PC-9 (cell line): Measurements from ENCODE around the gene BOD1. TPM values are rescaled to one million over a fixed set of nuclear protein-coding genes. Genes with fewer than 3 reads are reported as not detected.

Experiments
- BruUV-seq: library from RNA; stranded (reverse); fragments of 400-500 nt; replicated peaks from 2 replicates; lab custom pipeline; 2021; lab: Mats Ljungman, UMichigan
- CTCF ChIA-PET: fragments of 300-600 bp; sonication (Branson Sonifier 250); formaldehyde crosslinking; loops from one replicate; lab custom pipeline; 2022; ENCODE audit warnings: antibody characterized with exemption; lab: Charles Lee
- POLR2A ChIA-PET: fragments of 300-600 bp; sonication (Branson Sonifier 250); formaldehyde crosslinking; loops from one replicate; lab custom pipeline; 2022; ENCODE audit warnings: antibody characterized with exemption; ENCODE audit not compliant: unreplicated experiment; lab: Charles Lee
- DNase-seq, 2 experiments: peaks; one replicate each; pipeline versions ENCODE4 v3.0.0 to v3.0.0-alpha.2; 2015 to 2022; ENCODE audit warnings: mixed read lengths in 1 of 2
- H2AFZ ChIP-seq: fragments of 200-600 bp; sonication (generic); 2 replicates; pipeline ENCODE4 v1.8.1; 2017; ENCODE audit warnings: antibody characterized with exemption
- H3F3A ChIP-seq: fragments of 200-600 bp; sonication (generic); 2 replicates; pipeline ENCODE4 v1.8.1; 2017; ENCODE audit warnings: antibody characterized with exemption, mild to moderate bottlenecking, low read depth; ENCODE audit not compliant: insufficient read depth
- H3K27ac ChIP-seq: fragments of 200-600 bp; sonication (generic); 2 replicates; pipeline ENCODE4 v1.6.1; 2016; ENCODE audit warnings: mixed run types
- H3K27me3 ChIP-seq: fragments of 200-600 bp; sonication (generic); 2 replicates; pipeline ENCODE4 v1.6.1; 2016; ENCODE audit warnings: low read depth, mixed run types; ENCODE audit not compliant: insufficient read depth
- H3K36me3 ChIP-seq: fragments of 200-600 bp; sonication (generic); 2 replicates; pipeline ENCODE4 v1.6.1; 2016; ENCODE audit warnings: low read depth, mixed run types
- H3K4me1 ChIP-seq: fragments of 200-600 bp; sonication (generic); replicated peaks from 2 replicates; pipeline ENCODE4 v1.6.1; 2016; ENCODE audit warnings: mixed run types; ENCODE audit not compliant: insufficient read depth
- H3K4me2 ChIP-seq: fragments of 200-600 bp; sonication (generic); 2 replicates; pipeline ENCODE4 v1.6.1; 2017; ENCODE audit warnings: mixed run types
- H3K4me3 ChIP-seq: fragments of 200-600 bp; sonication (generic); 2 replicates; pipeline ENCODE4 v1.6.1; 2016; ENCODE audit warnings: mixed run types
- H3K79me2 ChIP-seq: fragments of 200-600 bp; sonication (generic); 2 replicates; pipeline ENCODE4 v1.6.1; 2017; ENCODE audit warnings: low read depth, mixed run types
- H3K9me2 ChIP-seq: fragments of 200-600 bp; sonication (generic); 2 replicates; pipeline ENCODE4 v1.8.1; 2017; ENCODE audit warnings: mild to moderate bottlenecking; ENCODE audit not compliant: insufficient read depth
- H3K9me3 ChIP-seq: fragments of 200-600 bp; sonication (generic); 2 replicates; pipeline ENCODE4 v1.8.1; 2016; ENCODE audit warnings: low read depth; ENCODE audit not compliant: insufficient read depth
- H4K20me1 ChIP-seq: fragments of 200-600 bp; sonication (generic); 2 replicates; pipeline ENCODE4 v1.8.1; 2017; ENCODE audit not compliant: insufficient read depth
- EZH2 ChIP-seq: fragments of 200-600 bp; sonication (generic); IDR thresholded peaks from 2 replicates; pipeline ENCODE4 v1.8.0; 2017; ENCODE audit warnings: antibody characterized with exemption, low read depth
- intact Hi-C: fragments of 100-400 bp; cut with micrococcal nuclease; formaldehyde crosslinking; loops from one replicate; pipeline ENCODE4 v1.10.0; 2022; ENCODE audit not compliant: unreplicated experiment
- total RNA-seq: library from RNA; stranded (reverse); gene quantifications from 2 replicates; pipeline ENCODE4 v1.2.3, GENCODE V29; 2021
- TF ChIP-seq, protein P1 (sequence below): fragments of 200-600 bp; sonication (generic); conservative IDR thresholded peaks from 2 replicates; pipeline ENCODE4 v1.6.1; 2017; ENCODE audit warnings: mixed run types, antibody characterized with exemption, mild to moderate bottlenecking, moderate library complexity

Gene BOD1
- total RNA-seq, 1 experiment from 2014 or later = 73.2 TPM

DNA sequence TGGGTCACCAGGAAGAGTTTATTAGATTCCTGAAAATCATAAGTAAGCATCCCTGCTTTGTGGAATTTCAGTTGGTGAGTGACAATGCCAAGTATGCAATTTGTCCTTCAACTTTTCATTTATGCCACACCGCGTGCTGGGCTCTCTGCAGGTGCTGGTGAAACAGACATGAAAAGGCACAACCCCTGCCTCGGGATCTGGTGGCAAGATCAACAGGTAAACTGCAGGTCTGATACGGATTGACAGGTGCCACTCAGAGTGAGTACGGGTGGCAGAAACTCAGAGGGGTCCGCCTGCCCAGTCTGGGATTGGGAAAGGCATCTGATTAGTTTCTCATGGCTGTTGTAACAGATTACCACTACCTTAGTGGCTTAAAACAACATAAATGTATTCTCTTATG, 40.5 kb downstream of the BOD1 start:
- Histone ChIP-seq H3K4me2 (no peak overlapping the region), H4K20me1 (no peaks in the 10 kb centered on the region), H2AFZ (no peak overlapping the region), H3K27me3 (no peaks in the 10 kb centered on the region), H3K9me2 (no peaks in the 10 kb centered on the region), H3F3A (no peaks in the 10 kb centered on the region), H3K79me2 (no peaks in the 10 kb centered on the region), H3K27ac (no peak overlapping the region), H3K4me1 (peaks cover 14% of the 10 kb centered on the region), H3K4me3 (no peak overlapping the region), H3K36me3 (no peaks in the 10 kb centered on the region), H3K9me3 (peaks cover 9% of the 10 kb centered on the region)
- ChIA-PET POLR2A (no interaction called here), CTCF (no interaction called here)
- intact Hi-C loops = loop anchor here (10.0 kb wide), 1 partner anchor 411 kb away; no protein-coding TSS in a partner anchor
- BruUV-seq = no TSS peak
- TF ChIP-seq EZH2 = no peak
- TF ChIP-seq, protein P1, sequence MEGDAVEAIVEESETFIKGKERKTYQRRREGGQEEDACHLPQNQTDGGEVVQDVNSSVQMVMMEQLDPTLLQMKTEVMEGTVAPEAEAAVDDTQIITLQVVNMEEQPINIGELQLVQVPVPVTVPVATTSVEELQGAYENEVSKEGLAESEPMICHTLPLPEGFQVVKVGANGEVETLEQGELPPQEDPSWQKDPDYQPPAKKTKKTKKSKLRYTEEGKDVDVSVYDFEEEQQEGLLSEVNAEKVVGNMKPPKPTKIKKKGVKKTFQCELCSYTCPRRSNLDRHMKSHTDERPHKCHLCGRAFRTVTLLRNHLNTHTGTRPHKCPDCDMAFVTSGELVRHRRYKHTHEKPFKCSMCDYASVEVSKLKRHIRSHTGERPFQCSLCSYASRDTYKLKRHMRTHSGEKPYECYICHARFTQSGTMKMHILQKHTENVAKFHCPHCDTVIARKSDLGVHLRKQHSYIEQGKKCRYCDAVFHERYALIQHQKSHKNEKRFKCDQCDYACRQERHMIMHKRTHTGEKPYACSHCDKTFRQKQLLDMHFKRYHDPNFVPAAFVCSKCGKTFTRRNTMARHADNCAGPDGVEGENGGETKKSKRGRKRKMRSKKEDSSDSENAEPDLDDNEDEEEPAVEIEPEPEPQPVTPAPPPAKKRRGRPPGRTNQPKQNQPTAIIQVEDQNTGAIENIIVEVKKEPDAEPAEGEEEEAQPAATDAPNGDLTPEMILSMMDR = no peak
- DNase-seq = no peak

DNA sequence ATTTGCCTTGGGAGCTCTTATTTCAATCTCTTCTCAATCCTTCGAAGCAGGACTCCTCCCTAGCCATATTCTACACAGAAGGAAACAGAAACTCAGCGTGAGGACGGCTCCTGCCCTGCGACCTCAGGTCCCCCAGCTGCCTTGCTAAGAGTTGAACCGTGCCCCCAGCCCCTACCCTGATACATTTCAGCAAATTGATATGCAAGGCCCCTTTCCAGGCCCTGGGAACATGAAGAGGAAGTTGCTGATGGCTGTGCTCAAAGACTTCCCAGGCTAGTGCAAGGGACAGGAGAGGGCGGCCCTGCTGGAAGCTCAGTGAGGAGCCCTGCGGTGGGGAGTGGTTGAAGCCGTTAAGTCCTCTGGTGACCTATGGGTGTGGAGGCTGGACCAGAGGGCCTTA, 41.5 kb downstream of the BOD1 start:
- Histone ChIP-seq H3K4me1 (peaks cover 14% of the 10 kb centered on the region), H3K9me2 (no peaks in the 10 kb centered on the region), H3F3A (no peaks in the 10 kb centered on the region), H3K9me3 (peaks cover 9% of the 10 kb centered on the region), H4K20me1 (no peaks in the 10 kb centered on the region), H3K4me2 (no peak overlapping the region), H3K4me3 (no peak overlapping the region), H3K79me2 (no peaks in the 10 kb centered on the region), H3K36me3 (no peaks in the 10 kb centered on the region), H3K27me3 (no peaks in the 10 kb centered on the region), H3K27ac (no peak overlapping the region), H2AFZ (no peak overlapping the region)
- DNase-seq = no peak
- ChIA-PET POLR2A (no interaction called here), CTCF (interaction anchor here (0.6 kb wide), 3 partner anchors 272 to 670 kb away, joined by 3 to 7 read pairs (median 3); no protein-coding TSS in a partner anchor)
- intact Hi-C loops = loop anchor here (5.0 to 10.0 kb wide), 2 partner anchors 410 to 593 kb away; partner anchors contain the start of gene ATP6V0E1
- TF ChIP-seq, protein P1 = no peak
- TF ChIP-seq EZH2 = no peak
- no TSS peak for BruUV-seq

DNA sequence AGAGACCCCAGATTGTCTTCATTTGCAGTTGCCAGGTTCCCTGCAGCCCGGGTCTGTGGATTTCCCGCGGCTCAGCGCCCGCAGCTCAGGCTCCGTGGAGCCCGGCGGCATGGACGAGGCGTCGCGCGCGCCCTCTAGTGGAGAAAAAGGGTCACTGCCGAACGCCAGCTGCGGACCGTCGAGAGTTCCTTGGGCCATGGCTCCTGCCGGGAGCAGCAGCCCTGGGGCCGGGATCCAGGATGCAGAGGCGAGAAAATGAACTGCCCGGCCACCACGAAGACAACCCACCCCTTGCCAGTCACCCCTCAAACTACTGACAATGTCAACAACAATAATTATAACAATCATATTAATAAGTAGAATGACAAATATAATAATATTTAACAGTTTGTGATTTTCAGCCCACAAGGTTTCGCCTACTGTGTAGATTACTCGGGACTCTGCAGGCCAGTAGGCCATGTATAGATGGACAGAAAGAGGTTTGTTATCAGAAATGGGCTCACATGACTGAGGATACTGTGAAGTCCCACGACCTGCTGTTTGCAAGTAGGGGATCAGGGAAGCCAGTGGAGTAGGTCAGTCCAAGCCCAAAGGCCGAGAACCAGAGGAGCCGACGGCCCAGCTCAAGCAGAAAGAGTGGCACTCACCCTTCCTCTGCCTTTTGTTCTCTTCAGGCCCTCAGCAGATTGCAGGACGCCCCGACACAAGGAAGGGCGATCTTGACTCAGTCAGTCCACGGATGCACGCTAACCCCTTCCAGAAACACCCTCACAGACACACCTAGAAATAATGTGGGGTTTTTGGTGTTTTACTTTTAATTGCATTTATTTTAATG, 43.1 kb downstream of the BOD1 start:
- Histone ChIP-seq H3K36me3 (no peaks in the 10 kb centered on the region), H3K27me3 (no peaks in the 10 kb centered on the region), H3K9me2 (no peaks in the 10 kb centered on the region), H3K4me2 (peak overlapping the region; percentile 71), H3K9me3 (peaks cover 5% of the 10 kb centered on the region; the same call in 1 of the 2 replicates), H3K79me2 (no peaks in the 10 kb centered on the region), H2AFZ (peak overlapping the region; percentile 84), H3K4me1 (peaks cover 14% of the 10 kb centered on the region), H3K27ac (no peak overlapping the region), H3K4me3 (peak overlapping the region; percentile 36; the same call in 1 of the 2 replicates), H4K20me1 (no peaks in the 10 kb centered on the region), H3F3A (no peaks in the 10 kb centered on the region)
- POLR2A ChIA-PET = no interaction called here
- CTCF ChIA-PET = interaction anchor here (0.5 to 1.2 kb wide), 5 partner anchors 243 to 899 kb away, joined by 3 to 10 read pairs (median 3); no protein-coding TSS in a partner anchor
- no TSS peak for BruUV-seq
- intact Hi-C loops = loop anchor here (1.0 to 10.0 kb wide), 5 partner anchors 117 to 591 kb away; partner anchors contain the start of gene ATP6V0E1
- DNase-seq = peak; percentile 43 to 77
- TF ChIP-seq, protein P1 = peak; percentile 94
- no peak for TF ChIP-seq EZH2
